GM18520 (cell line): Measurements from ENCODE around the gene HLF.

Experiments
- ATAC-seq: cut with Tn5 transposase; IDR thresholded peaks from one replicate; pipeline ENCODE4 v1.9.1; 2021; ENCODE audit not compliant: unreplicated experiment

The HLF gene

DNA sequence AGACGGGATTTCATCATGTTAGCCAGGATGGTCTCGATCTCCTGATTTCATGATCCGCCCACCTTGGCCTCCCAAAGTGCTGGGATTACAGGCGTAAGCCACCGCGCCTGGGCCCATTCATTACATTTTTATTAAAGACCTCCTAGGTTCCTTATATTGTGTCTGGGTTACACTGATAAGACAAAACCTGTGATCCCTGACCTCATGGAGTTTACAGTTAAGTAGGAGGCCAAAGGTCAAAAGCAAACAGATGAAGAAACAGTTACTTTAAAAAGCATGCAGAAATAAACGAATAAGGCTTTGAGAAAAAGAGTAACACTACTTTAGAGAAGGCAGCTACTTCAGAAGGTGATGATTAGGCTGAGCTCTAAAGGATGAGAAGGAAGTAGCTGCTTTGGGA, 14.9 kb upstream of the HLF start:
- ATAC-seq, result no peak

DNA sequence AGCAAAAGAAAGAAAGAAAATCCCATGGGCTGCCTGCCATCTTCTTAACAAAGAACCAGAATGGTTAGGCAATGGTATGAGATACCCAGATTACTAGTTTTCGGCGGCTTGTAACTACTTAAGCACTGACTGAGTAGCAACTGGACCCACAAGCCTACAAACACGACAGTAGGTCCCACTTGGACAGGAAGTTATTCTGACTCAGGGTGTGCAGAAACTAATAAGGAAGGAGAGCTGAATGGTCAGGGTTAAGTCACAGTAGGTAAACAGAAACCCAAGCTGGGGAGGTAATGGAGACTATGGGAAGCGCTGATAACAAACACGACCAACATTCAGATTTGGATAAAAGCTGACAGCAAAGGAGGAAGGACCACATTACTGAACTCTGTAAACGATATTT, 10.4 kb upstream of the HLF start:
- ATAC-seq, result no peak

DNA sequence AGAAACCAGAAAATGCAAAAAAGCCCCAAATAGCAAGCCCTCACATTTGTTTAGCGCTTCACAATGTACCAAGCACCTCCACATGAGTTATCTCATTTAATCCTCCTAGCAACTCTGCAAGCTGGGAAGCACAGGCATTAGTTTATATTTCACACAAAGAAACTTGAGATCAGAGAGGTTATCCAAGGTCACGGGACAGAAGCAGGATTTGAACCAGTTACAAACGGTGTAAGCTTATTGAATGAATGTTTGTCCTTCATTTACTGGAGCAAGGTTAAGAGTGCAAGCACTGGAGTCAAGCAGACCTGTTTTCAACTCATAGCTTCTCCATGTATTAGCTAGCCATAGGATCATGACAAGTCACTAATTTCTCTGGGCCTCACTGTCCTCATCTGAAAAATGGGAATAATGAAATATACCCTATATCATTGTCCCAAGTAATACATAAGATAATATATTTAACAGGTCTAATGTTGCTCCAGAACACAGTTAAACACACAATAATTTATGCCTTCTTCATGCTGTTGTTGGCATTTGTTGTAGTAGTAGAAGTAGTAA, 6.1 kb upstream of the HLF start:
- ATAC-seq, result no peak

DNA sequence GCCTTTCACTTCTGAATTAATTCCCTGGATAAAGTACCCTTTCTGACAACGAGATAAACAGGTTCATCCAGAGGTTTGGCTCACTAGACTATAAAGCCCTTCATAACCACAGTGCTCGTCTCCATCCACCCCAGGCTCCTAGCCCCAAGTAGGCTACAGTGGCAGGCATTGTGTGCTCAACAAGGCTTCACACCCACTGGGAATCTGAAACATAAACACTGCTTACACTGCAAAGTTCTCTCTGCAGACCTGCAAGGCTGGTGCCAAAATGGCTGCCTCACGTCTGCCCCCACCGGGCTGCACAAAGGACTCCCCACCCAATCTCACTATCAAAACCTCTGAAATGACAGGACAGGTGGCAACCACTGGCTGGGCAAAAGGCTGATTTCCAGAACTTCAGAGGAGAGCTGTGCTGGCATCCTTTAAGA, 5.1 kb upstream of the HLF start:
- ATAC-seq, result no peak

DNA sequence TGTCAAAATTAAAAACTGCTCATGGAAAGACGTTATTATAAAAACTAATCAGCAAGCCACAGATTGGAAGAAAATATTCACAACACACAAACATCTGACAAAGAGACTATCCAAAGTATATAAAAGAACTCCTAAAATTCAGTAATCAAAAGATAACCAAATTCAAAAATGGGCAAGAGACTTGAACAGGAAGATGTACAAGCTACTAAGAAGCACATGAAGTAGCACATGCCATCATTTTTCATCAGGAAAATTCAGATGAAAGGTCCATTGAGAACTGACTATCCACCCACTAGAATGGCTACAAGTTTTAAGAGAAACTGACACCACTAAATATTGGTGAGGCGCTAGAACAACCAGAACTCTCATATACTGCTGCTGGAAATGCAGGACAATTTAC, 3.4 kb upstream of the HLF start:
- no peak for ATAC-seq

DNA sequence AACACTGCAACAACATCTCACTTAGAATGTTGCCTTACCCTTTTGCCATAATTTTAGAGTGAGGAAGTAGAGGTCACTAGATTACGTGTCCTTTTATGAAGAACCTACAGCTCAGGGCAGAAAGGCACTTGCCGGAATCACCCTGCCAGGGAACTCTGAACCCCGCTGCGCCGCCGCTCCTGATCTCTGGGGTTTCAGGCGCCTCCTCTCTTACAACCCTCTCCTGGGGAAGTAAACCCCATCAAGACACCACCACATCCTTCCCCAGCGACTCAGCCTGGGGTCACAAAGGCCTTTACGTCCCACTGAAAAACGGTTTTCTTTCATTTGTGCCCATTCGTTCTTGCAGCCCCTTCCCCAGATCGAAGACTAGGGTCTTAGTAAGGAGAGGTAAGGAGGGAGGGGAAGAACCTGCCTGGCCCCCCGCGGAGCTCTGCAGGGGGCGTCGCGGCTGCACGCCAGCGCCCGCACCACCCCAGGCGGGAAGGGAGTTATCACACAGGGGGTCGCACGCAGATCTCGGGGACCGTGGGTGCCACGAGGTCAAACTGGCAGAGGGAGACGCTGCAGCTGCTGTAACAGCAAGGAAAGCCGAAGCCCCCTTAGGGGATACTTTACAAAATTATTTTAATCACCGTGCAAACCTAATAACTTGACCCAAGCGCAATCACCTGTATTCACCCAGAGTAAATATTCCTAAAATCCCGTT, 1.0 kb upstream of the HLF start:
- no peak for ATAC-seq

DNA sequence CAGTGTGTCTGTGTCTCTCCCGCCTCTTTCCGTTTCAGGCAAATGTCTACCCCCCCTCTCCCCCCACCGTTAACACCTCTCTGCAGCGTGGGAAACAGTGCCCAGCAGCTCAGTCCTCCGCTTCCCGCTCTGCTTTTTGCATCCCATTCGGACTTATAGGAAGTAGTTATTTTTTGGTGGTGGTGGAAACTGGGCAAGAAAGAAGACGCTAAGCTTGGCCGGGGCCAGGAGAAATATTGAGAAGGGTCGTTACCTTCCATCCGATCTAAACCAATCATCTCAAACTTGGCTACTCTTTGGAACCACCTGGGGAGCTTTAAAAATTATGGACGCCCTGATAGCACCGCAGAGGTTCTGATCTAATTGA, 499 bp upstream of the HLF start:
- ATAC-seq, result no peak

DNA sequence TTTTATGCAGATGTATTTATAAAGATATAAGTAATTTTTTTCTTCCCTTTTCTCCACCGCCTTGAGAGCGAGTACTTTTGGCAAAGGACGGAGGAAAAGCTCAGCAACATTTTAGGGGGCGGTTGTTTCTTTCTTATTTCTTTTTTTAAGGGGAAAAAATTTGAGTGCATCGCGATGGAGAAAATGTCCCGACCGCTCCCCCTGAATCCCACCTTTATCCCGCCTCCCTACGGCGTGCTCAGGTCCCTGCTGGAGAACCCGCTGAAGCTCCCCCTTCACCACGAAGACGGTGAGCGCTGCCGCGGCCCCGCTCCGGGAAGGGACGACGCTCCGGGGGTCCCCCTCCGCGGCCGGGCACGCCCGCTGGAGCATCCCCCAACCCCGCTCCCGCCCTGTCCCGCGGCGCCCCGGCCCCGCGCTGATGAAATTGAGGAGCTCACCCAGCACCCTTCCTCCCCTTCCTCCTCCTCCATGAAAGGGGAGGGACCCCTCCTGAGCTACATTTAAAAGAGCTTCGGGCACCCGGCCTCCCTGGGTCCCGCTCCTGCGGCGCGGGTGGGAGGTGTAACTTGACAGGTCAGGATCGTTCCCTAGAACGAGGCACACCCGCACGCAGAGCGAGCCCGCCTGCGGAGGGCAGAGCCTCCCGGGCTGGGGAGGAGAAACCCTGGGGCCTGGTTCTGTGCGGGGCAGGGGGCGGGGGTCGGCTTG, 706 bp downstream of the HLF start:
- no peak for ATAC-seq

DNA sequence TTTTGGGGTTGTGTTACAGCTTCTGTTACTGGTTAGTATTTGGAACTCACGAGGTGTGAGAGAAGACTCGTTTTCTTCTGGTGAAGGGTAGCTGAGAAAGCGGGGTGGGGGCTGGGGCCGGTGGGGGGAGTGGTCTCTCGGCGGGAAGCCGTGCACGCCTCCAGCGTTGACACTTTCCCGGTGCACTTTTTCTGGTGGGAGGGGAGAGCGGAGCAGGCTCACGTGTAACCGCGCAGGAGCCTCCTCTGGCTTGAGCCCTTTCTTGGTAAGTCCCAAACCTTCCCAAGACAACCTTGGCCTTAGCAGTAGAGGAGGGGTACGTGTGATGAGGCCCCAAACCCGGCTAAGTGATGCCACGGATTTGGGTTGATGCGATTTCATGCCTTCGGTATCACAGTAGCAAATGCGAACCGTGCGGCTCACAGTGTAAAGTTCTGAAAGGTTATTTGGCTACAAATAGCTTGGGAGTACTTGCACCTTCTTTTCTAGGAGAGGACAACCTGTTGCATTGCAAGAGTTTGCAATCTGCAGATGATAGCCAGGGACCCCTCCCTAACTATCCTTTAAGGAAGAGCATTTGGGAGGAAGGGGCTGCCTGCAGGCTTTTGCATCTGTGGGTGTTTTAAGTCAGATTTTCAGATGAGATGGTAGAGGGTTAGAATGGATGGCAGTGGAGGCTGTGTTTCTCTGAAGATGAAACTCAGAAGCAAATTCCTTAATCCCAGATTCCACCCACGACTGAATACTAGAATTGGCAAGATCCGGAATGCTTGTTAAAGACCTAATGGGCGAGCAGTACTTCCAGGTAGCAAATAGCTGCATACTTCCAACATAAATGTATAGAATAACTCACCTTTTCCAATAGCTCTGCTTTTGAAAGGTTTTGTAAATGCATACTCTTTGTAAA, 1.5 kb downstream of the HLF start:
- no peak for ATAC-seq

DNA sequence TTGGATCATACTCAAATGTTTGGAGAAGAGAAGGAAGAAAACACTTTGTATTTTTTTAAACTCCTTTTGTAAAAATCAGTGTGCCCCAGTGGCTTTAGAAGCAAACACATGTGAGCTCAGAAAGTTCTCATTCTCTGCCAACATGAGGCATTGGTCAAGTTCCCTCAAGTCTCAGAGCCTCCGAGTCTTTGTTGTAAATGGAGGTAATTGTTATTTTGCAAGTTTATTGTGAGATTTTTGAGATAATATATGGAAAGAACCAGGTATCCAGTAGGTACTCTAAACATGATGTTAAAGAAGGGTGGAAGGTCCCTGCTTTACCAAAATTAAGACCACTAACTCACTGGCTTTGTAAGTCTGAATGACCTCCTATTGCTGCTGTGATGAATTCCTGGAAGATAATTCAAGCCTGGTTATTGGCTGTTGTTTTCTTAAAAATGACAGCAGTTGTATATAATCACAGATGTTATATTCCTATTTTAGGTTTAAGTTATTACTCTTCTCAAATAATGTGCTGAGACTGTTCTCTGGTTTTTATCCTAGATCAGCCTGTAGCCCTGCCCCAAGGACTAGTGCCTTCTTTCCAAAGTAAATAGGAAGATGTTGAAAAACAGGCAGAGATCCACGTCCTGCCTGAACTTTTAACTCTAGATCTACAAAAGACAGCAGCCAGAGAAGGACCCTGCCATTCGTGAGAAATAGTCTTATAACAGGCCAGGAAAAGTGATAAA, 2.4 kb downstream of the HLF start:
- no peak for ATAC-seq

DNA sequence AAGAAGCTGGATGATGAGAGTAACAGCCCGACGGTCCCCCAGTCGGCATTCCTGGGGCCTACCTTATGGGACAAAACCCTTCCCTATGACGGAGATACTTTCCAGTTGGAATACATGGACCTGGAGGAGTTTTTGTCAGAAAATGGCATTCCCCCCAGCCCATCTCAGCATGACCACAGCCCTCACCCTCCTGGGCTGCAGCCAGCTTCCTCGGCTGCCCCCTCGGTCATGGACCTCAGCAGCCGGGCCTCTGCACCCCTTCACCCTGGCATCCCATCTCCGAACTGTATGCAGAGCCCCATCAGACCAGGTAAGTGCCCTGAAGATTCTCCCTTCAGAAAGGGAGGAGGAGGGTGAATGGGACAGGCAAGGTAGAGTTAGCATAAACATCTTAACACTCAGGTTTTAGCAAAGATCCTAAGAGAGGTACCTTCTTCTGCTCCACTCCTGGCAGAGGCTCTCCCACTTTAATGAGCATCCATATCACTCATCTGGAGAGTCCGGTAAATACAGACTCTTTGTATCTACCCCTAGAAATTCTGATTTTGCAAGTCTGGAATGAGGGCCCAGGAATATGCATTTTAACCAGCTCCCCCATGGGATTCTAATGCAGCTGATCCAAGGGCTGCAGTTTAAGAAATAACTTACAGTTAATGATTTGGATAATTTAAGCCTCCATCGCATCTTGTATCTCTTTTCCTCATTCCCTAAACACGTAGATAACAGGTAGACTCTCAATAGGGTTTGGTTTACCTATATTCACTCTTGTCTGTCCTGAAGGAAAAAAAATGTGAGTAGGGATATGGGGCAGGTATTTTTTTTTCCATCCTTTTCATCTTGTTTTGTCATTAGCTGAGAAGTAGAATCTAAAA, 3.3 kb downstream of the HLF start:
- no peak for ATAC-seq

DNA sequence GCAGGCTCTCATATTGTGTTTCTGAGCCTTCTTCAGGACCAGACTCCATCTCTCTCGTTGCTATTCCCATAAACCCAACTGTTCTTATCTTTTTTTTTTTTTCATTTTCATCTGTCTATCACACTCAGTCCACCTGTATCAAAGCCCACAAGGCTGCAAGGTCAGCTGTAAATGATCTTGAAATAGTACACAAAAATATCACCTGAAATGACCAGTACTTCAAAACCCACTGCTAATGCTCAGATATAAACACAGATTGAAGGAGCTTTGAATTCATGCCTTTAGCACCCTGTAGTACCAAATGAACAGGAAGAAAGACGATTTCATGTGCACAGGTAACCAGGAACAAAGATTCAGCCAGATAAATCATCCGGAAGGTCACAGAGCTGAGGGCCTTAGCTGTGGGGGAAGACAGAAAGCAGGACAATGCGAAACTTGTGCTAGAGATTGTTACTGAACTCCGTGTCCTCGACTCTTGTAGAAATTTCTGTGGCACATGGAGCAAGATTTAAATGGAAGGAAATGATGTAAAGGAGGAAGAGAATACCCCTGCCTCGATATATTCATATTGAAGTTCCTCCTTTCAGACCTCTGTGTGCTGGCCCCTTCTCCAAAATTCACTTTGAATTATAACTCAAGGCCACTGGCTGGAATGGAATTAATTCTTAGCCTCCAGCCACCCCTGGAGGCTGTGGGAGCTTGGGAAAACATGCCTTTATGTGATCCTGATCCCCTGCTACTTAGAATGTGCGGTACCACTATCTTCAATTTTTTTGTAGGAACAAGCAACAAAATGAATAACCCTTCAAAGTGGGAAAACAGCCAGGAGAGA, 4.1 kb downstream of the HLF start:
- ATAC-seq, result no peak

DNA sequence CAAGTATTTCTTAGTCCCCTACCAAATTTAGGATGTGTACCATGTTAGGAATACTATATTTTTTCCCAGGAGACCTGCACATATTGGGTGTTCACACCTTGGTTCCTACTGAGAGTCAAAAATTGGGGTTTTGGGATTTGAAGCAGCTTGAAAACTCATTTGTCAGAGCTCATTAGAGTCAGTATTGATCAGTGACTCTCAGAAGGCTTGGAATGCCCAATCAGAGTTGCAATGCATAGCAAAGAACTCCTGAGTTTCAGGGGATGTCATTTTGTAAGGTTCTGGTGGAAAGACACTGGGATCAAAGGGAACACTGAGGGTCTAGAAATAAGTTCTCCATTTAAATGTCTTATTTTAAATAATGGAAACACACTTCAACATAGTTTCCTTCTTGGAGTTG, 5.1 kb downstream of the HLF start:
- ATAC-seq, result no peak

DNA sequence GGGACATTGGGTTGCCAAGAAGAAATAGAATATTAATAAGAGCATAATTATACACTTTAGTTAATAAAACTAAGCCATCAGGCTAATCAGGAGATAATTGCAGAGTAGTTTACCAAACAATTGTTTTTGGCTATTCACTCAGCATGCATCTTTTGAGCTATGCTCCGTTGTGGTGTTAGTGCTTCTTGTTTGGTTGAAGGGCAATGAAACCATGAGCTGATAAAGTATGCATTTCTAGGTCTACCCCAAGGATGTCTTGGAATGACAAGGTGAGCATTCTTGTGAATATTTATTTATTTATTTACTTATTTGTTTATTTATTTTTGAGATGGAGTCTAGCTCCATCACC, 6.4 kb downstream of the HLF start:
- ATAC-seq, result no peak

DNA sequence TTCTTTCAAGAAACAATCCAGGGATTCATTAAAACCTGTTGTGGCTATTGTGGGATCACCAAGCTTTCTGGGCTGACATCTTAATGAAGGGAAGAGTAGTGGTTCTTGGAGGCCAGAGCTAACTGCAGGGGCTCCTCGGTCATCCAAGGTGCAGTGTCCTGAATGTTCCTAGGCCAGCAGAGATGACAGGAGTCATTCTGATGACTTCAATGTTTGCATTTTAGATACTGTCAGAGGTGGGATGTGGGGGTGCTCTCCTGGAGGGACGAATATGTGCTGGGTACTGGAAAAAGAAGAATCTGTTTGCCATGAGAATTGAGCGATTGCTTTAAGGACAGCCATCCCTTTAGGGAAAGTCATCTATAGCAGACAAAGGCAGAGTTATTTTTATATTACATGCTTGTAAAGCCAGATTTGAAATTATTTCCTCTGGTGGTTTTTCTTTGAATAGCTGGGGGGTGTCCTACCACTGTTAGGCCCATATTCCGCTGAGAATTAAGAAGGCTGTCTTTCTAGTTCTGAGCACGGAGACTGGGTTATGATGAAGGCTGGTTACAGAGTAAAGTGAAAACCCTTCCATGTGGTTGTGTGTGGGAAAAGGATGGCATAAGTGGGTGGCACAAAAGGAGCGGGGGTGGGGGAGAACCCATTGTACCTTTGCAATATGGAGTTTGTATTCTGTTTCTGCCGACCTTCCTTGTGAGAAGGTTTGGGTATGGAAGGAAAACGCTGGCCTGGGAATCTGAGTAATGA, 7.4 kb downstream of the HLF start:
- ATAC-seq, result no peak

DNA sequence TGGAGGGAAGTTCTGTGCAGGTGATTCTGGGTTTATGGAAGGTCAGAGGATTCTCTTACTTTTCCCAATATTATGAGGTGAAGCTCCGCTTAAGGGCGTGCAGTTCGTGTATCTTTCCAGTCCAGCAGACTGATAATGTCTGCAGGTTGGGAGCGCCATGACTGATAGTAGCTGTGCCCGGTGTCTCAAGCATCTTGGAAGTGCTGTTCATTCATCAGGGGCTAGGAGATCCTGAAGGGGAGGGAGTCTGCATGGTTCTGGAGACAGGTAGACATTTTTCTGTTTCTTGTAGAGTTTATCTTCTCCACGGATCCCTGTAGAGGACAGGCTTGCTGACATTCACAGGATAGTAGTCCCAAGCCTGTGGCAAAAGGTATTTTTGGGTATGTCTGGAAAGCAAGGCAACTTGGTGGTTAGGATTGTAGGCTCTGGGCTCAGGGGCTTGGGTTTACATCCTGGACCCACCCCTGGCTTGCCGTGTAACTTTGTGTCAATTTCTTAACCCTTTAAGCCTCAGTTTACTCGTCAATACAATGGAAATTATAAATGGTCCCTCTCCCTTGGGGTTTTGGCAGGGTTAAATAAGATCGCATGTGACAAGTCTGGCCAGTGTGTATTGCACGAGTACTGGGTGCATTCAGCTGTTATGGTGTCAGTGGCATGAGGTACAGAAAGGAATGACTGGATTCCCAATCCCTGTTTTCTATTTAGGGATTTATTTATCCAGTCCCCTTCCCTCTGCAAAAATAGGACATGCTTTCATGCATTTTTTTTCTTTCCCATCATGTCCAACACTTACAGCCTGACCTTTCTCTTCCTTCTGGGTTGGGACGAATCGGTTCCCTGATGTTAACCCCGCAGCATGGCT, 8.2 kb downstream of the HLF start:
- no peak for ATAC-seq

DNA sequence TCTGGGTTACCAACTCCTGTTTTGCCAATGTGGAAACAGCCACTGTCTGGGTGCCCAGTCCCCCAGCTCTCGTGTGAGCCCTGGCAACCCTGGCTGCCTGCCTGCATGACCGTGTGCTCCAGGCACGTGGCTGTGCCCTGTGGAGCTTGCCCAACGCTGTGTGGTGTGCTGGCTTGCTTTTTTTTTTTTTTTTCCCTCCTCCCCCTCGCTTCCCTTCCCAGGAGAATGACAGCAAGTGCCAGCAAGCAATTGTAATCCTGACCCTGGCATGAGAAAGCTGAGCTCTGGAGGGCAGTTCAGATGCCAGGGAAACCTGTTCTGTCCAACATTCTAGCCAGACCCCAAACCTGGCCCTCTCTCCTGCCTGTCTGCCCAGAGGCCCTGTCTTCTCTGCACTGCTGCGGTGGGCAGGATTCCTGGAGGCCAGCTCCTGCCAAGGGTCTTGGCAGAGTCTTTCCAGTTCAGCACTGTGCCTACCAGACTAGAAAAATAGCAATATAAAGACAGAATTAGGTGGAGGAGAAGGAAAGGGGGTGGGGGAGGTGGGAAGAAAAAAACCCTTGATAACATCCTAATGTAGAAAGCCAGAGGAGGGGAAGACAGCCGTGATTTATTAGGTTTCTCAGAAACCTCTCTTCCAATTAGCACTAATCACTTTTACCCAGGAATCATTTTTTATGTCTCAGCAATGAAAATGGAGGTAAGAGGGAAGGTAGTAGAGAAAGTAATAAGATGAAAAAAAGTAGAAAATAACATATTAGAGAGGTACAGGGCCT, 9.0 kb downstream of the HLF start:
- ATAC-seq, result no peak
